ENCODE data around the gene LNX1.

- TF ChIP-seq SUZ12 (IDR thresholded peaks at IDR 0.05; ENCODE audit: extremely low read depth, insufficient read depth, insufficient read length) = no peak
- no peak for TF ChIP-seq YY1 (IDR thresholded peaks at IDR 0.05; ENCODE audit: insufficient read depth, insufficient read length)
These were observed 19.2 kb downstream of the LNX1 start for GRCh38 chr4:53571936-53572599.
